ENCODE results near the gene MYLK.
A peak's percentile ranks its signal among the peaks of the same experiment; 100 is the strongest.
"Not testable (repeated sequence)": the region's sequence is repeated elsewhere in the genome, so short reads cannot be mapped to it uniquely, and the experiment has no call there.

The MYLK gene

DNA sequence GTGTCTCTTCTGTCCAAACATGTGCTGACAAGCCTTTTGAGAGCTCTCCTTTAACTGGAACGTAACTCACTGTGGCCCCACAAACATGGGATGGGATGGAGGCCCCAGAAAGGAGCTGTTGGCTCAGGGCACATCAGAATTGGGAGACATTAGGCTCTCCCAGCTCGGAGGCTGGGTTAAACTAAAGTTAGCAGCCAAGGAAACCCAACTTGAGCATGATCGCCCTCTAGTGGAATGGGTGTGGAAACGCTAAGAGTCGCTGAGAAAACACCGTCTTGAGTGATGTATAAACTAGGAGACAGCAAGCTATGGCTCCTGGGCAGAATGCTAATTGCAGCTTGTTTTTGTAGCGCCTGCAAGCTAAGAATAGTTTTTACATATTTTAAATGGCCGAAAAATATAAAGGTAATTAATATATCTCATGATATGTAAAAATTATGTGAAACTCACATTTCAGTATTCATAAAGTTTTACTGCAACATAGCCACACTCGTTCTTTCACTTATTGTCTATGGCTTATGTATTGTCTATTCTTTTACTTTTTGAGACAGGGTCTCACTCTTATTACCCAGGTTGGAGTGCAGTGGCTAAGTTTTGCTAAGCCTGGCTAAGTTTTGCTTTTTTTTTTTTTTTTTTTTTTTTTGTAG is 160.5 kb downstream of the MYLK start:
- DNase-seq (ENCODE audit: low read depth in 2 of 2): peak in 1 of 2 donors; percentile 15

DNA sequence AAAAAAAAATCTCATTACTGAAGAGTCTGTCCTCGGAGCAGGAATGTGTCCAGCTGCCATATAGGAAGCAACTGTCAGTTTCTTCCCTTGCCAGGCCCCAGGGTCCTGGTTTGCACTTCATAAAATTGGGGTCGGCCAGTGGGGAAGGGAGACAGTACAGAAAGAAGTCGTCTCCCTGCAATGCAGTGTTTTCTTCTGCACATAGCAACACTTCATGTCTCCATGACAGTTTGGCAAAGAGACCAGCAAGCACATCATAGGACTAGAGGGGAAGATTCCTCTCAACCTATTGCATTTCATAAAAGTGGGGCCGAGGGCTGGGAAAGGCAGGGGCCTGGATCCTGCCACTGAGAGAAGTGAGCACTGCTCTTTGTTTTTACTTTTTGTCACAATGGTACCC is 161.1 kb downstream of the MYLK start:
- DNase-seq (ENCODE audit: low read depth in 2 of 2): no peak

GRCh38 chr3:123722456-123722855 is 161.7 kb downstream of the MYLK start:
- no peak for DNase-seq (ENCODE audit: low read depth in 2 of 2)

DNA sequence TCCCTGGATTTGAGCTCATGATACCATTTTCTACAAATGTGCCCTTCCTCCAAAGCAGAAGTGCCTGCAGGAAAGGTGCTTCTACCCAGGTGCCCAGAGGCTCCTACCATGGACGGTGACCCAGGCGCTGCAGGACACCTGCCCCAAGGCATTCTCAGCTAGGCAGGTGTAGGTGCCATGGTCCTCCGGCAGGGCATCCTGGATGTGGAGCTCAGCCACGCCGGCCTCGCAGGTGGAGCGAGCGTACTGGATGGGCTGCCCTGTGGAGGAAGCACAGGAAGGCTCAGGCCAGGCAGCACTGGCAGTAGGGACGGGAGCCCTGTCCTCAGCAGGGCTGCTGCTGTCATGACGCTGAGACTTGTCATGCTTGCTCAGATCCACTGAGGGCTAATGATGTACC is 162.1 kb downstream of the MYLK start:
- no peak for DNase-seq (ENCODE audit: low read depth in 2 of 2)

GRCh38 chr3:123721095-123721689 is 162.9 kb downstream of the MYLK start:
- not testable (repeated sequence) for DNase-seq (ENCODE audit: low read depth in 2 of 2)

DNA sequence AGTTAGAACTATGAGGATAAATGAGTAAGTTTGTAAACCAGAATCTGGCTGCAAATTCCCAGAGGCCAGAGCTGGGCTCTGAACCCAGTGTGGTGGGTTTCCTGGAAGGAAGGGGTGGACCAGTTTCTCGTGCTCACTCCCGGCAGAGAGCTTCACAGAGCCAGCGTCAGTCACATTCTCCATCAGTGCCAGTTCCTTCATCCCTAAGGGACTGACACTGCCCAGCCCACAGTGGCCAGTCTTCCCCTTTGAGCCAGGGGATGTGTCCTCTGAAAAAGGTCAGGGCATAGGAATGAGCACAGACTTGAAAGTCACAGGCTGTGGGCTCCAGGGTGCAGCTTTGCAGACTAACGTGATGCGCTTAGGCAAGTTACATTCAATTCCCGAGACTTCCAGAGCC is 163.5 kb downstream of the MYLK start:
- no peak for DNase-seq (ENCODE audit: low read depth in 2 of 2)

GRCh38 chr3:123719862-123720453 is 164.2 kb downstream of the MYLK start:
- no peak for DNase-seq (ENCODE audit: low read depth in 2 of 2)

GRCh38 chr3:123719061-123719756 is 164.9 kb downstream of the MYLK start:
- DNase-seq (ENCODE audit: low read depth in 2 of 2): peak in 1 of 2 donors; percentile 3

- DNase-seq (ENCODE audit: low read depth in 2 of 2): no peak
Measured at GRCh38 chr3:123718108-123718507, 166.0 kb downstream of the MYLK start.

- DNase-seq (ENCODE audit: low read depth in 2 of 2): not testable (repeated sequence)
Measured at GRCh38 chr3:123717451-123717850, 166.7 kb downstream of the MYLK start.

DNA sequence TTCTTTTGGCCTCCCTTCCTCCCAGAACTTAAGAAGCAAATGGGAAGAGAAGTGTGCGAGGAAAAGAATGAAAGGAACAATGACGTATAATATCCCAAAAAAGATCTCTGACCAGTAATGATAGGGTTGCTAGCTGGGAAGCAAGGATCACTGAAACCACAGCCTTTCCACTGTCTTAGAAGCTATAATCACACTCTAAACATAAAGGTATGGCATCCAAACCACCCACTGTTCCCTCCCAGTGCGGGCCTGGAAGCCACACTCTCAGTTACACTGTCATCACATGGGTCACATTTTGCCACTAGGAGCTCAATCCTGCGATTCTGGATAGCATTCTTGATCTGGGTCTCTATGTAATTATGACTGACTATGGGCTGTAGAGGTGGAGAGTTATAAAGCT is 167.7 kb downstream of the MYLK start:
- DNase-seq (ENCODE audit: low read depth in 2 of 2): no peak

- DNase-seq (ENCODE audit: low read depth in 2 of 2): no peak
Measured at GRCh38 chr3:123713211-123713610, 170.9 kb downstream of the MYLK start.

GRCh38 chr3:123712077-123712860 is 171.9 kb downstream of the MYLK start:
- no peak for DNase-seq (ENCODE audit: low read depth in 2 of 2)

DNA sequence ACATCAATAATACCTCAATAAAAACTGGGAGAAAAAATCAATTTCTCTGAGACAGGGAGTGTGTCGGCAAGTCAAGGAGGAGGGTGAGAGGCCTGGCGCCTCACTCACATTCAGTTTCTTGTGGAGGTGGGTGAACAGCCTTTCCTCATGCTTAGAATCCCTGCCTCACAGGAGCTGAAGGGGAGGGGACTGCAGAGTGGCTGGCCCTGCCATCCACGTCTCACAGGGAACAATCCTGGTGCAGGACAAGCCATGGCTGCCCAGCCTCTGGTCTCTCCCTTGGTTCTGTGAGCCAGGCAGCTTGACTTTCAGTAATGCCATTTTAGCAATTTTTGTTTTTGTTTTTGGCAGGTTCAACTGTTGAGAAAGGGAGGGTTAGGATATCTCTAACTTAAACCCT is 172.8 kb downstream of the MYLK start:
- no peak for DNase-seq (ENCODE audit: low read depth in 2 of 2)

GRCh38 chr3:123708531-123708930 is 175.6 kb downstream of the MYLK start:
- no peak for DNase-seq (ENCODE audit: low read depth in 2 of 2)

DNA sequence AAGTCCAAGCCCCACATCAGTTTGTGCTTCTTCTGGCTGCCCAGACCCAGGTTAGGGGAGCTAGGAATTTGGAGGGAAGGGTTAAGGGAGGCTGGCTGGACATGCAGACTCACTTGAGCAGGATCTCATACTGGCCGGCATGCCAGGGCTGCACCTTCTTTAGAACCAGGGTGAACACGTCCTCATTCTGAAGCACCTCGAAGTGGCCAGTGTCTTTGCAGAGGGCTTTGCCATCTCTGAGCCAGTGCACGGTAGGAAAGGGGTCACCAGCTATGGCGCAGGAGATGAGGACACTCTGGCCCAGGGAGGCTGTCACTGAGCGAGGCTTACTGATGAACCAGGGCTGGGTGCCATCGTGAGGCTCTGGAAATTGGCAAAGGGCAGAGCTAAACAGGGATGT is 176.5 kb downstream of the MYLK start:
- DNase-seq (ENCODE audit: low read depth in 2 of 2): not testable (repeated sequence)

GRCh38 chr3:123706871-123707270 is 177.3 kb downstream of the MYLK start:
- no peak for DNase-seq (ENCODE audit: low read depth in 2 of 2)

DNA sequence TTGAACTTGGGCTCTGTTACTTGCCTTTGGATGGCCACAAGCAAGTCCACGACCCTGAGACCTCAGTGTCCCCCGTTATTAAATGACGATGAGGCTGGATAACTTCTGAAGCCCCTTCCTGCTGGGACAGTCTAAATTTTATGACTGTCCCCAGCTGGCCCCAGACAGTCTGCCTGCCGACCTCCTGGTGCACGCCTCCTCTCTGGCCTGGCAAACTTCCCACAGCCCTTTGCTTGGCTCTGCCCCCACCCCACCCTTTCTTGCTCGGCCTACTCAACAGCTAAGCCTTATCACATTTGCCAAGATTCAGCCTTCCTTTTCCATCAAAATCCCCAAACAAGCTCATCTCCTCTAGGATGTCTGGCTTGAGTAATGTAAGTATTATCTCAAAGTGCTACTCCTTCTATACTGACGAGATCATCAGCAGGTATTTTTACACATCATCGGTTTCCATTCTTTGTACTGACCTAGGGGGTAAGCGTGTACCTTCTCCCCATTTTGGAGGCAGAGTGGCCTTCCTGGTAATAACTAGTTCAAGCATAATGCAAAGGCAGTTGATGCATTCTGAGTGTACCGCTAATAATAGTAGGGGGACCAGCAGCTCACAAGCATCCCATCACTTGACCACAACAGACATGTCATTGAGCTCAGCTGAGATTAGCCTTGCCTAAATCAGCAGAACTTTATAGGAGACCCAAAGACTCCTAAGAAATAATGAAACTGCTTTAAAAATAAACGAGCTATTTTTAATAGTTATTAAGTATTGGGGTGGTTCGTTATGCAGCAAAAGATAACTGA is 178.4 kb downstream of the MYLK start:
- no peak for DNase-seq (ENCODE audit: low read depth in 2 of 2)

DNA sequence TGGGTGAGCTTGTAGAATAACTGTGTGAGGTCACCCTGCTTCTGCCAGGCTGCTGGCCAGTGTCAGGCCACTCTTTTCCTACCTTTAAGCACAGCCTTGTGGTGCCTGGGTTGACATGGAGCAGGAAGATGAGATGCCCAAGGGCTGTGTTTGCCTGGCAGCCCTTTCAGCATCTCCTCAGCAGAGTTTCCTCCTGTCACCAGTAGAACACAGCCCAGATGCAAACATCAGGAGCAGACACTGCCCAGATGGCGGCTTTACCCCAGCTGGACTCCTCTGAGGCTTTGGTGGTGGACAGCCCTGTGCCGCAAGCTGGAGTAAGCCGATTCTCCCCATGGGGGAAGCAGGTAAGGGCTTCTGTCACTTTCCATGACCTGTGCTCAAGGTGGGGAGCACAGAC is 180.5 kb downstream of the MYLK start:
- DNase-seq (ENCODE audit: low read depth in 2 of 2): not testable (repeated sequence)

DNA sequence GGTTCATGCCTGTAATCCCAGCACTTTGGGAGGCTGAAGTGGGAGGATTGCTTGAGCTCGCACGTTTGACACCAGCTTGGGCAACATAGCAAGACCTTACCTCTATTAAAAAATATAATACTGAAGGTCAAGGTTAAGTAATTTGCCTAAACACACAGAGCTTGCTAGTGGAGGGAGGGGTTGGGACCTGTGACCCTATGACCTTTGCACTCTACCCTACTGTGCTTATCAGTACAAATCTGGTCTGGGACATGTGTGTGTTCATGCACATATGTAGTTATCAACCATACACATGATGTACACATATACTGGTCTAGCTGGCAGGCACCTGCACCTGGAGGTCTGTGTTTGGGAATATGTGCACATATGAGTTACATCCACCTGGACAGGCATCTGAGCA is 181.4 kb downstream of the MYLK start:
- no peak for DNase-seq (ENCODE audit: low read depth in 2 of 2)

DNA sequence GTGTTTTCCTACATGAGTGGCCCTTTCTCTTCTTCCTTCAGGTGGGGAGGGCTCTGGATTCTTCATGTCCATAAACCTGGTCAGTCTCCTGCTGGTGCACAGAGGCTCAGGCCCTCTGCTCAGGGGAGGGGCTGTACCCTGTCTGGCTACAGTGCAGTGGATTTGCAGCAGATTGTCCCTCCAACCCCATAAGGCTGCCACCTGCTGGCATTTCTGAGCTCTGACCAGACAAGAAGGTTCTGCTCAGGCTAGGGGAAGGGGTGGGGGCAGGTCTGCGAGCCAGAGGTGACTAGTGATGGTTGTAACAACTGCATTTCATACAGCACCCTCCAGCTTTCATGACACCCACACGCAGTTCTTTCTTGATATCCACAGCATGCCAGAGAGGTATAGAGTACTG is 182.1 kb downstream of the MYLK start:
- not testable (repeated sequence) for DNase-seq (ENCODE audit: low read depth in 2 of 2)
